Thyroid gland (tissue), 4 donors: ENCODE measurements around the gene CATSPERZ. TPM values are rescaled to one million over a fixed set of nuclear protein-coding genes. Genes with fewer than 3 reads are reported as not detected.

ENCODE experiments used
- DNase-seq, 2 donors: peaks; one replicate each; pipeline ENCODE4 v3.0.0-alpha.2; 2019
- H3K27ac ChIP-seq, 3 donors: fragments of 200-600 bp; sonication (generic); 1 replicate in 2 of 3; 2 replicates in 1 of 3; pipeline ENCODE4 v1.5.1; 2016 to 2019; ENCODE audit warnings: mild to moderate bottlenecking in 1 of 3, moderate library complexity in 1 of 3
- H3K27me3 ChIP-seq: fragments of 200-600 bp; sonication (generic); one replicate; pipeline ENCODE4 v1.5.1; 2019
- H3K36me3 ChIP-seq, 2 donors: fragments of 200-600 bp; sonication (generic); one replicate each; pipeline ENCODE4 v1.5.1; 2016 to 2019
- H3K4me1 ChIP-seq, 2 donors: fragments of 200-600 bp; sonication (generic); one replicate each; pipeline ENCODE4 v1.5.1; 2017 to 2019
- H3K4me3 ChIP-seq, 3 donors: fragments of 200-600 bp; sonication (generic); replicated peaks in 1 of 3; 1 replicate in 2 of 3; 2 replicates in 1 of 3; pipeline ENCODE4 v1.5.1; 2016; ENCODE audit warnings: mild to moderate bottlenecking in 1 of 3
- H3K9me3 ChIP-seq: fragments of 200-600 bp; sonication (generic); one replicate; pipeline ENCODE4 v1.5.1; 2017
- POLR2A ChIP-seq, 2 donors: fragments of 450-650 bp; IDR thresholded peaks; one replicate each; pipeline ENCODE4 v1.6.1; 2017; ENCODE audit warnings: antibody characterized with exemption in 2 of 2, mild to moderate bottlenecking in 2 of 2, moderate library complexity in 1 of 2
- WGBS, 2 donors: methylation state at CpG; one replicate each; pipeline ENCODE4 v1.1.5; 2017; 5-methylcytosine and 5-hydroxymethylcytosine counted together
- intact Hi-C: fragments of 100-400 bp; cut with DNase I; formaldehyde crosslinking; loops from one replicate; pipeline ENCODE4 v1.15.1; 2023
- total RNA-seq, 4 donors: library from RNA; depleted of rRNA; stranded (reverse); fragments of >200 nt; gene quantifications; one replicate each; pipeline ENCODE4 v1.2.3, GENCODE V29; 2016
- TF ChIP-seq, protein P1 (sequence below), 6 experiments: fragments of 200-600 bp in 3 of 6; fragments of 450-650 bp in 3 of 6; sonication (generic) in 3 of 6; IDR thresholded peaks; one replicate each; pipeline ENCODE4 v1.5.1; 2016 to 2019; ENCODE audit warnings: antibody characterized with exemption in 6 of 6, mild to moderate bottlenecking in 2 of 6, inconsistent platforms in 1 of 6, moderate library complexity in 1 of 6

Gene CATSPERZ
- total RNA-seq, 4 donors from 2014 or later, result 1.0 to 3.1 TPM; not detected in 2

DNA sequence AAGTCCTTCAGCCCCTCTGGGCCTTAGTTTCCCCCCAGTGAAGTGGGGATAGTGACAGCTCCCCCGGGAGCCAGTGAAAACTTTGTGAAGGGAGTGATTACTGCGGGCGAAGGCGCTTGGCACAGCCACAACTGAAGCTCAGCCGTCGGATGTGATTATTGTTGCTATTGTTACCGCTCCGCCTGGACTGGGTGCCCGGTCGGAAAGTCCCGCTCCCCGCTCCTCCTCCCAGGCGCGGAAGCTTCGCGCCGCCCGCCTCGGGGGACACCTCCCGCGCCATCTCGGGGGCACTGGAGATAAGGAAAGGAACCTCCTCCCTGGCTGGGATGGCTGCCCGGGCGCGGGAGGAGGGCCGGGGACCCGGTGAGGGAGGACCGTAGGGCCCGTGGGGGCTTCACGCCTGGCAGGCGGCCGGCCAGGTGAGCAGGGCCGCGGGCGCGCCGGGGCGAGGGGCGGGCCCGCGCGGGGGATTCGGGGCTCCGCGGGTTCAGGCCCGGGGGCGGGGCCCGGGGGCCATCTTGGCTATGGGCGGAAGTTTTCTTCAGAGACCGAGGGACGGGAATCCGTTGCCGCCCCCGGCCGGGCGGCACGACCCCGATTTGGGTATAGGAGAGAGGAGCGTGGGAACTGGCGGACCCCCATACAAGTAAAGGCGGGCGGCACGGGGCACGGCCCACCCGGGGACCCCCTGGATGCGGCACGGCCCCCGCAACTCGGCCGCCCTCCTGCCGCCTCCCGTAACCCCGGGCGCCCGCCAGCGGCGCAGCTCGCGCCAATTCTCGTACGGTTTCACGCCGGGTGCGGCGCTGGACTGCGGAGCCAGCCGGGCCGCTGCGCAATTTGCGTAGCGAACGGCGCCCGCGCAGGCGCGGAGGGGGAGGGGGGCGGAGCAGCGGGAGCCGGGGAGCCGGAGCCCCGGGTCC lies 14.9 kb upstream of the CATSPERZ start, which contains the start of gene GPR137:
GPR137 (plus strand) TSS at position 887 of the 923 bp plus-strand sequence. CDS start 677 bp downstream, outside the sequence.
- intact Hi-C loops, result no loop called here
- no peaks in the 10 kb centered on the region for H3K36me3 ChIP-seq
- DNase-seq, result peak; percentile 86 to 87
- peak in 1 of 2 donors; percentile 59 for TF ChIP-seq POLR2A (IDR thresholded peaks at IDR 0.05)
- TF ChIP-seq, protein P1, sequence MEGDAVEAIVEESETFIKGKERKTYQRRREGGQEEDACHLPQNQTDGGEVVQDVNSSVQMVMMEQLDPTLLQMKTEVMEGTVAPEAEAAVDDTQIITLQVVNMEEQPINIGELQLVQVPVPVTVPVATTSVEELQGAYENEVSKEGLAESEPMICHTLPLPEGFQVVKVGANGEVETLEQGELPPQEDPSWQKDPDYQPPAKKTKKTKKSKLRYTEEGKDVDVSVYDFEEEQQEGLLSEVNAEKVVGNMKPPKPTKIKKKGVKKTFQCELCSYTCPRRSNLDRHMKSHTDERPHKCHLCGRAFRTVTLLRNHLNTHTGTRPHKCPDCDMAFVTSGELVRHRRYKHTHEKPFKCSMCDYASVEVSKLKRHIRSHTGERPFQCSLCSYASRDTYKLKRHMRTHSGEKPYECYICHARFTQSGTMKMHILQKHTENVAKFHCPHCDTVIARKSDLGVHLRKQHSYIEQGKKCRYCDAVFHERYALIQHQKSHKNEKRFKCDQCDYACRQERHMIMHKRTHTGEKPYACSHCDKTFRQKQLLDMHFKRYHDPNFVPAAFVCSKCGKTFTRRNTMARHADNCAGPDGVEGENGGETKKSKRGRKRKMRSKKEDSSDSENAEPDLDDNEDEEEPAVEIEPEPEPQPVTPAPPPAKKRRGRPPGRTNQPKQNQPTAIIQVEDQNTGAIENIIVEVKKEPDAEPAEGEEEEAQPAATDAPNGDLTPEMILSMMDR (IDR thresholded peaks at IDR 0.05), result no peak
- H3K27ac ChIP-seq, result peak within 1 kb of the TSS; percentile 83 to 91 (median 90)
- no peaks in the 10 kb centered on the region for H3K27me3 ChIP-seq
- no peaks in the 10 kb centered on the region for H3K9me3 ChIP-seq
- peak within 1 kb of the TSS; percentile 81 to 91 (median 88) for H3K4me3 ChIP-seq
- WGBS, 2 donors, result 0 to 1% methylated on average over 18 to 29 of the region's 102 CpGs
- peaks cover 9 to 23% of the 10 kb centered on the region in 2 donors for H3K4me1 ChIP-seq

GRCh38 chr11:64285885-64286800 lies 14.0 kb upstream of the CATSPERZ start:
- intact Hi-C loops, result no loop called here
- H3K36me3 ChIP-seq, result no peaks in the 10 kb centered on the region
- peaks cover 9 to 25% of the 10 kb centered on the region in 2 donors for H3K4me1 ChIP-seq
- no peaks in the 10 kb centered on the region for H3K27me3 ChIP-seq
- peak; percentile 40 to 42 for DNase-seq
- 40 to 61% methylated on average over 16 to 27 of the region's 40 CpGs for WGBS, 2 donors
- H3K9me3 ChIP-seq, result no peaks in the 10 kb centered on the region
- H3K4me3 ChIP-seq, result peak overlapping the region in 2 of 3 donors; percentile 88 to 91
- peak overlapping the region; percentile 83 to 91 (median 90) for H3K27ac ChIP-seq
- no peak for TF ChIP-seq POLR2A (IDR thresholded peaks at IDR 0.05)
- TF ChIP-seq, protein P1 (IDR thresholded peaks at IDR 0.05), result no peak

DNA sequence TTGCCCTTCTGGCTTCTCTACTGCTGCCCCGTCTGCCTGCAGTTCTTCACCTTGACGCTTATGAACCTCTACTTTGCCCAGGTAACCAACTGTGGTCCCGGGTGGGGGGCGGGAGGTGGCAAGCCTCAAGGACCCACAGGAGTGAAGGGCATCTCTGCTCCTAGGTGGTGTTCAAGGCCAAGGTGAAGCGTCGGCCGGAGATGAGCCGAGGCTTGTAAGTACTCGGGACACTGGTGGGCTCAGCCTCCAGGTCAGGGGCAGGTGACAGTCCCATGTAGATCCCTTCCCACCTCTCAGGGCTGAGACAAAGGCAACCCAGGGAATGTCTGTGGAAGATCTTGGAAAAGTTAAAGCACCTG lies 13.4 kb upstream of the CATSPERZ start:
- WGBS, 2 donors, result 88 to 91% methylated on average over 9 of the region's 9 CpGs
- Histone ChIP-seq H3K27me3 (no peaks in the 10 kb centered on the region), H3K4me1 (peaks cover 9 to 31% of the 10 kb centered on the region in 2 donors), H3K27ac (no peak overlapping the region), H3K36me3 (no peaks in the 10 kb centered on the region), H3K4me3 (no peak overlapping the region), H3K9me3 (no peaks in the 10 kb centered on the region)
- intact Hi-C loops, result no loop called here
- DNase-seq, result no peak
- TF ChIP-seq, protein P1 (IDR thresholded peaks at IDR 0.05), result no peak
- TF ChIP-seq POLR2A (IDR thresholded peaks at IDR 0.05), result no peak

DNA sequence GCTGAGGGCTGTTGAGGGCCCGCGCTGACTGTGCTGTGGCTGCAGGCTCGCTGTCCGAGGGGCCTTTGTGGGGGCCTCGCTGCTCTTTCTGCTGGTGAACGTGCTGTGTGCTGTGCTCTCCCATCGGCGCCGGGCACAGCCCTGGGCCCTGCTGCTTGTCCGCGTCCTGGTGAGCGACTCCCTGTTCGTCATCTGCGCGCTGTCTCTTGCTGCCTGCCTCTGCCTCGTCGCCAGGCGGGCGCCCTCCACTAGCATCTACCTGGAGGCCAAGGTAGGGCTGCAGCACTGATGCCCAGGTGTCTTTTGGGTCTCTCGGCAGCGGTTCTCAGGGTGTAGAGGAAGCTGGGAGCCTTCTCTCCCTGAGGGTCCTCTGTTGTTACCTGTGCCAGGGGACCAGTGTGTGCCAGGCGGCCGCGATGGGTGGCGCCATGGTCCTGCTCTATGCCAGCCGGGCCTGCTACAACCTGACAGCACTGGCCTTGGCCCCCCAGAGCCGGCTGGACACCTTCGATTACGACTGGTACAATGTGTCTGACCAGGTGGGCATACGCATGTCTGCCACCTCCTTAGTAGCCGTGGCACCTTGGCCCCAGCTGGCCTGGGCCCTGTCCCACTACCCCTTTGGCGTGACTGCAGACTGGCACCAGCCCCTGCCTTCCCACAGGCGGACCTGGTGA lies 12.3 kb upstream of the CATSPERZ start:
- no peaks in the 10 kb centered on the region for H3K9me3 ChIP-seq
- H3K4me1 ChIP-seq, result peaks cover 9 to 41% of the 10 kb centered on the region in 2 donors
- no peak overlapping the region for H3K27ac ChIP-seq
- DNase-seq, result no peak
- H3K4me3 ChIP-seq, result no peak overlapping the region
- peaks cover 4% of the 10 kb centered on the region for H3K27me3 ChIP-seq
- WGBS, 2 donors, result 93 to 94% methylated on average over 16 to 33 of the region's 33 CpGs
- intact Hi-C loops, result no loop called here
- no peak for TF ChIP-seq POLR2A (IDR thresholded peaks at IDR 0.05)
- TF ChIP-seq, protein P1 (IDR thresholded peaks at IDR 0.05), result no peak
- no peaks in the 10 kb centered on the region for H3K36me3 ChIP-seq
